ENCODE data around the gene SLC22A3. TPM values are rescaled to one million over a fixed set of nuclear protein-coding genes. Genes with fewer than 3 reads are reported as not detected.

SLC22A3 gene
- total RNA-seq, 2 donors from 2014 or later = 0.35 to 0.48 TPM

- H3K27ac ChIP-seq = no peak overlapping the region
- no peaks in the 10 kb centered on the region for H3K36me3 ChIP-seq
- H3K27me3 ChIP-seq = no peaks in the 10 kb centered on the region
- no peak for TF ChIP-seq CTCF (IDR thresholded peaks at IDR 0.05)
- no peak overlapping the region for H3K4me3 ChIP-seq
- H3K4me1 ChIP-seq = no peaks in the 10 kb centered on the region
- no peak for DNase-seq (ENCODE audit: low spot score)
- no peaks in the 10 kb centered on the region for H3K9me3 ChIP-seq
These were observed 10.3 kb downstream of the SLC22A3 start for GRCh38 chr6:160358225-160359119.

GRCh38 chr6:160360955-160361354 lies 12.8 kb downstream of the SLC22A3 start:
- no peaks in the 10 kb centered on the region for H3K9me3 ChIP-seq
- TF ChIP-seq CTCF (IDR thresholded peaks at IDR 0.05) = no peak
- DNase-seq (ENCODE audit: low spot score) = no peak
- no peaks in the 10 kb centered on the region for H3K27me3 ChIP-seq
- H3K4me3 ChIP-seq = no peak overlapping the region
- no peaks in the 10 kb centered on the region for H3K4me1 ChIP-seq
- H3K36me3 ChIP-seq = no peaks in the 10 kb centered on the region
- H3K27ac ChIP-seq = no peak overlapping the region

- no peak for TF ChIP-seq CTCF (IDR thresholded peaks at IDR 0.05)
- Histone ChIP-seq H3K4me1 (no peaks in the 10 kb centered on the region), H3K4me3 (no peak overlapping the region), H3K27me3 (no peaks in the 10 kb centered on the region), H3K36me3 (no peaks in the 10 kb centered on the region), H3K27ac (no peak overlapping the region), H3K9me3 (no peaks in the 10 kb centered on the region)
- DNase-seq (ENCODE audit: low spot score) = no peak
These were observed 14.4 kb downstream of the SLC22A3 start for GRCh38 chr6:160362556-160362955.

- no peak for DNase-seq (ENCODE audit: low spot score)
- Histone ChIP-seq H3K4me1 (no peaks in the 10 kb centered on the region), H3K4me3 (no peak overlapping the region), H3K9me3 (no peaks in the 10 kb centered on the region), H3K36me3 (no peaks in the 10 kb centered on the region), H3K27ac (no peak overlapping the region), H3K27me3 (no peaks in the 10 kb centered on the region)
- no peak for TF ChIP-seq CTCF (IDR thresholded peaks at IDR 0.05)
These were observed 15.1 kb downstream of the SLC22A3 start for GRCh38 chr6:160363016-160363996.

GRCh38 chr6:160365117-160365516 lies 16.9 kb downstream of the SLC22A3 start:
- H3K36me3 ChIP-seq = no peaks in the 10 kb centered on the region
- H3K4me3 ChIP-seq = no peak overlapping the region
- no peaks in the 10 kb centered on the region for H3K4me1 ChIP-seq
- no peak overlapping the region for H3K27ac ChIP-seq
- H3K9me3 ChIP-seq = peaks cover 0 to 4% of the 10 kb centered on the region in 2 donors
- H3K27me3 ChIP-seq = no peaks in the 10 kb centered on the region
- no peak for TF ChIP-seq CTCF (IDR thresholded peaks at IDR 0.05)
- no peak for DNase-seq (ENCODE audit: low spot score)
